ENCODE data around the gene LRMDA.

LRMDA gene

DNA sequence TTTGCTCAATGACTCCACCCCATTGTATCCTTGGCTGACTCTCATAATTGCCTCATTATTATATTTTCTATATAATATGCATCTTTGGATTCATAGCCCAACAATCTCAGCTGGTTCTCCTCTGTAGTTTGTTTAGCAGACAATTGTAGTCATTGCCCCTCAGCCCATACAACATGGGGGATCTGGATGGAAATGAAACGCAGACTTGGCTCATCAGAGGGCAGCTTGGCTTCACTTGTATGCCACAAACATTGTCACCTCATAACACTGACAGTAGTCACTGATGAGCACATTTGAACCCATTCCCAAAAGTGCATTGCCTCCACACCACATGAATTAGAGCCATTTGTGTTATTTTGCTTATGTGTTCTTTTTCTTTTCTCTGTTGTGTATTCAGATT lies 963.8 kb downstream of the LRMDA start:
- Histone ChIP-seq H3K4me1 (ENCODE audit: control insufficient read depth, insufficient read depth, low read length) (peaks cover 6% of the 10 kb centered on the region; the same call in 1 of the 2 replicates), H3K36me3 (ENCODE audit: control insufficient read depth, insufficient read depth, low read length) (no peaks in the 10 kb centered on the region), H3K27me3 (ENCODE audit: control insufficient read depth, insufficient read depth, low read length) (no peaks in the 10 kb centered on the region), H3K9me3 (ENCODE audit: control insufficient read depth, insufficient read depth, low read length) (no peaks in the 10 kb centered on the region), H3K4me3 (ENCODE audit: low read depth, low read length) (no peak overlapping the region), H3K27ac (ENCODE audit: low read depth, low read length) (no peak overlapping the region), H3K9ac (ENCODE audit: low read depth, low read length) (no peak overlapping the region)

GRCh38 chr10:76396134-76396533 lies 964.7 kb downstream of the LRMDA start:
- H3K27ac ChIP-seq (ENCODE audit: low read depth, low read length), result no peak overlapping the region
- no peak overlapping the region for H3K4me3 ChIP-seq (ENCODE audit: low read depth, low read length)
- H3K36me3 ChIP-seq (ENCODE audit: control insufficient read depth, insufficient read depth, low read length), result no peaks in the 10 kb centered on the region

DNA sequence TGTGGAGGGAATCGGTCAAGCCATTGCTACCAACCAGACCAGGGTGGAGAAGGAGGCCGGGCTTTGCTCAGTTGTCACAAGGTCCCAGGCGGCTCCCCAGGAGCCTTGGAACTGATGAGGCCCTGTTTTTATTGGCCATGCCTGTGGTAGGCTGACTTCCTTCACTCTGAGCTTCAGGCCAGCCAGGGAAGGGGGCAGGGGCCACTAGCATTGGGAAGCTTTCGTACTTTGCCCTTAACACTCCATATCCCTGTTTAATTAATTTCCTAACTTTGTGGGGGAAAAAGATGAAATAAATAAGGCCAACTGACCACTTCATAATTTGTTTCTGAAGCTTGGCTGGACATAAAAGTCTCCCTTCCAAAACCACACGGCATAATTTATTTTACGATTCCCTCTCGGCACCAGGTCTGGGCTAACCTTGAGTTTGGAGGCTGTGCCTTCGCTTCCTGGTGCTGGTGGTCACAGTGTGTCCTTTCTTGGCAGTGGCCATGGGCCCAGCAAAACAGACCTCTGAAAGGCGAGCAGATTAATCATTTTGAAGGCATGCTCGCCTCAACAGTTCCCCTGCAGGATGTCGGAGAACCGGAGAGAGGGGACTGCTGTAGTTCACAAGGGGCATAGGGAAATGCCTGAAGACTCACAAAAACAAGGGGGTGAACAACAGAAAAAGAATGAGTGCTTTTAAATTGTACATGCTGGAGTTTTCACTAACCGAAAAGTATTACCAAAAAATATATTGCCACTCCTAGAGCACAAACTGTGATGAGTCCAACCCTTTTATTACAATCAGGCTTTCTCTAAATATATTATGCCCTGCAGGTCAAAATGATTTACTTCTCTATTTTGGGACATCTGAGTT lies 966.0 kb downstream of the LRMDA start:
- Histone ChIP-seq H3K9me3 (ENCODE audit: control insufficient read depth, insufficient read depth, low read length) (no peaks in the 10 kb centered on the region), H3K27me3 (ENCODE audit: control insufficient read depth, insufficient read depth, low read length) (no peaks in the 10 kb centered on the region), H3K4me1 (ENCODE audit: control insufficient read depth, insufficient read depth, low read length) (peaks cover 6% of the 10 kb centered on the region; the same call in 1 of the 2 replicates), H3K36me3 (ENCODE audit: control insufficient read depth, insufficient read depth, low read length) (no peaks in the 10 kb centered on the region), H3K9ac (ENCODE audit: low read depth, low read length) (no peak overlapping the region), H3K27ac (ENCODE audit: low read depth, low read length) (no peak overlapping the region), H3K4me3 (ENCODE audit: low read depth, low read length) (no peak overlapping the region)

More at GRCh38 chr10:76396134-76396533, 964.7 kb downstream of the LRMDA start:
- no peaks in the 10 kb centered on the region for H3K9me3 ChIP-seq (ENCODE audit: control insufficient read depth, insufficient read depth, low read length)
- H3K27me3 ChIP-seq (ENCODE audit: control insufficient read depth, insufficient read depth, low read length), result no peaks in the 10 kb centered on the region
- peaks cover 6% of the 10 kb centered on the region; the same call in 1 of the 2 replicates for H3K4me1 ChIP-seq (ENCODE audit: control insufficient read depth, insufficient read depth, low read length)
- no peak overlapping the region for H3K9ac ChIP-seq (ENCODE audit: low read depth, low read length)

DNA sequence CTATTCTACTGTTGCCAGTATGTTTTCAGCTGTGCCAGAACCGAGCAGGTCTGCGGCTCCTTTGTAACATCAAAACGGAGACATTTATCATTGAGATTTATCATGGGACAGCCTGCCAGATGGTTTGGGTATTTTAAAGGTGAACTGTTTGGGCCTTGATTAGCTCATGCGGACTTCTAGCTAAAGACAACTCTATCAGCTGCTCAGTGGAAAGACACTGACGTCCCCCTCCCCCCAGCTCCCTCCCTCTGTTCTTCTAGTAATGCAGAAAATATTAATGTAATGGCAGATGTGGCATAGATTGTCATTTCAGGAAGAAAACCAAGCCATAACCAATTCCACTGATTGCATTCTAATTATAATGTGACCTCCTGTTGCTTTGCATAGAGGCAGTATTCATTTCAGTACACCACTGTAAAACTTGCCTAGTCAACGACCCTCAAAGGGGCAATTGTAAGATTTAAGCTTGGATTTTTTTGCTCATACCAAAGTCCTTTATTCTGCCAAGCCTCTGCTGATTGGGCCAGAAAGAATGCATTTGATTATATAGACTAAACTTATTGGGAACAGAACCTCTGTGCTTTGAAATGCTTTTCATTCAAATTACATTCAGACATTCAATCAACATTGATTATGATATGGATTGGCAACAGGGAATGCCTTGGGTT lies 966.8 kb downstream of the LRMDA start:
- no peaks in the 10 kb centered on the region for H3K27me3 ChIP-seq (ENCODE audit: control insufficient read depth, insufficient read depth, low read length)
- H3K4me1 ChIP-seq (ENCODE audit: control insufficient read depth, insufficient read depth, low read length), result peaks cover 6% of the 10 kb centered on the region; the same call in 1 of the 2 replicates
- H3K9ac ChIP-seq (ENCODE audit: low read depth, low read length), result no peak overlapping the region
- no peak overlapping the region for H3K27ac ChIP-seq (ENCODE audit: low read depth, low read length)
- no peaks in the 10 kb centered on the region for H3K9me3 ChIP-seq (ENCODE audit: control insufficient read depth, insufficient read depth, low read length)
- no peaks in the 10 kb centered on the region for H3K36me3 ChIP-seq (ENCODE audit: control insufficient read depth, insufficient read depth, low read length)
- H3K4me3 ChIP-seq (ENCODE audit: low read depth, low read length), result no peak overlapping the region

GRCh38 chr10:76399226-76399625 lies 967.8 kb downstream of the LRMDA start:
- no peak overlapping the region for H3K9ac ChIP-seq (ENCODE audit: low read depth, low read length)
- H3K4me1 ChIP-seq (ENCODE audit: control insufficient read depth, insufficient read depth, low read length), result peaks cover 6% of the 10 kb centered on the region; the same call in 1 of the 2 replicates
- H3K36me3 ChIP-seq (ENCODE audit: control insufficient read depth, insufficient read depth, low read length), result no peaks in the 10 kb centered on the region
- H3K9me3 ChIP-seq (ENCODE audit: control insufficient read depth, insufficient read depth, low read length), result no peaks in the 10 kb centered on the region
- H3K27me3 ChIP-seq (ENCODE audit: control insufficient read depth, insufficient read depth, low read length), result no peaks in the 10 kb centered on the region
- no peak overlapping the region for H3K27ac ChIP-seq (ENCODE audit: low read depth, low read length)
- H3K4me3 ChIP-seq (ENCODE audit: low read depth, low read length), result no peak overlapping the region

DNA sequence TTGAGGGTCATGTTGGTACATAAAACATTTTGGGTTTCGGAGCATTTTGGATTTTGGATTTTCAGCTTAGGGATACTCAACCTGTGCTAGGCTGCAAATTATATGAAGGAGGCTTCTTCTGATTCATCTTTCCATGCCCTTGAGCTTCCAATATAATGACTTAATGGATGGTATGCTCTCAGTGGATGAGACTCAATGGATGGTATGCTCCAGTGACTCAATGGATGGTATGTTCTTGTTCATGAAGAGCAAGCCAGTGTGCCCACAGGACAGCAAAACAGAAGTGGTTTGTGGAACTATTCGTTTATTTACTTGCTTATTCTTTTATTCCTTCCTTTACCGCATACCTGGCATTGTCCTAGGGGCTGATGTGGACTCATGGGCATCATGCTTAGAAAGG lies 969.6 kb downstream of the LRMDA start:
- H3K27ac ChIP-seq (ENCODE audit: low read depth, low read length), result no peak overlapping the region
- H3K9ac ChIP-seq (ENCODE audit: low read depth, low read length), result no peak overlapping the region
- H3K27me3 ChIP-seq (ENCODE audit: control insufficient read depth, insufficient read depth, low read length), result no peaks in the 10 kb centered on the region
- peaks cover 6% of the 10 kb centered on the region; the same call in 1 of the 2 replicates for H3K4me1 ChIP-seq (ENCODE audit: control insufficient read depth, insufficient read depth, low read length)
- H3K36me3 ChIP-seq (ENCODE audit: control insufficient read depth, insufficient read depth, low read length), result no peaks in the 10 kb centered on the region
- no peak overlapping the region for H3K4me3 ChIP-seq (ENCODE audit: low read depth, low read length)
- H3K9me3 ChIP-seq (ENCODE audit: control insufficient read depth, insufficient read depth, low read length), result no peaks in the 10 kb centered on the region

GRCh38 chr10:76403912-76404311 lies 972.5 kb downstream of the LRMDA start:
- Histone ChIP-seq H3K27me3 (ENCODE audit: control insufficient read depth, insufficient read depth, low read length) (no peaks in the 10 kb centered on the region), H3K9me3 (ENCODE audit: control insufficient read depth, insufficient read depth, low read length) (no peaks in the 10 kb centered on the region), H3K36me3 (ENCODE audit: control insufficient read depth, insufficient read depth, low read length) (no peaks in the 10 kb centered on the region), H3K9ac (ENCODE audit: low read depth, low read length) (no peak overlapping the region), H3K27ac (ENCODE audit: low read depth, low read length) (no peak overlapping the region), H3K4me3 (ENCODE audit: low read depth, low read length) (no peak overlapping the region), H3K4me1 (ENCODE audit: control insufficient read depth, insufficient read depth, low read length) (no peaks in the 10 kb centered on the region)

DNA sequence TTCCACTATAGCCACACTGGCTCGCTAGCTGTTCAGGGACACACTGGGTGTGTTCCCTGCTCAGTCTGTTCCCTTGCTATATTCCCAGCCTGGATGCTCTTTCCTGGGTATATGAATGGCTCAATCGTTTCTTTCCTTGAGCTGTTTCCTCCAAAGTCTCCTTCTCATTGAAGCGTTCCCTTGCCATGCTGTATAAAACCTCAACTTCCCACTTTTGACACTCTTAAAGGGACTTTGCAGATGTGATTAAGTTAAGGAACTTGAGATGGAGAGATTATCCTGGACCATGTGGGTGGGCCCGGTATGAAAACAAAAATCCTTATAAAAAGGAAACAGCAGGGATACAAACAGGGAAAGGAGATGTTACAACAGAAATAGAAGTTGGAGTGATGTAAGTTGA lies 973.1 kb downstream of the LRMDA start:
- no peaks in the 10 kb centered on the region for H3K27me3 ChIP-seq (ENCODE audit: control insufficient read depth, insufficient read depth, low read length)
- no peaks in the 10 kb centered on the region for H3K36me3 ChIP-seq (ENCODE audit: control insufficient read depth, insufficient read depth, low read length)
- no peak overlapping the region for H3K27ac ChIP-seq (ENCODE audit: low read depth, low read length)
- H3K9ac ChIP-seq (ENCODE audit: low read depth, low read length), result no peak overlapping the region
- H3K9me3 ChIP-seq (ENCODE audit: control insufficient read depth, insufficient read depth, low read length), result no peaks in the 10 kb centered on the region
- no peaks in the 10 kb centered on the region for H3K4me1 ChIP-seq (ENCODE audit: control insufficient read depth, insufficient read depth, low read length)
- no peak overlapping the region for H3K4me3 ChIP-seq (ENCODE audit: low read depth, low read length)

DNA sequence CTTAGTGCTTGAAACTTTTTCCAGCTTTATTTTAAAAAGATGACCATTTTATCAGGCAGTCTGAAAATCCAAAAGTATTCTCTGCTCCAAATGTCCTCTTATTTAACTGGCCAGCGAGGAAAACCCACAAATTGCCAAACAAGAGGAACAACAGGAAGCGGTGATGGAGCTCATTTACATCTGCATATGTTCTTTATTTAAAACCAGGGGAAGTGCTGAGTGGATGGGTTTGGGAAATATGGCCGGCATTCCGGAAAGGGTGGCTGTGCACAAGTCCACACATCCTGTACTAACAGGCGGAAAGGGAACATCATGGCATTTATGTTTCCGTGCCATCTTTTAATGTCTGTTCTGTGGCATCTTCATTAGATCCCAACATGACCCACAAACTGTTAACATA lies 974.5 kb downstream of the LRMDA start:
- no peak overlapping the region for H3K9ac ChIP-seq (ENCODE audit: low read depth, low read length)
- no peaks in the 10 kb centered on the region for H3K27me3 ChIP-seq (ENCODE audit: control insufficient read depth, insufficient read depth, low read length)
- H3K27ac ChIP-seq (ENCODE audit: low read depth, low read length), result no peak overlapping the region
- no peaks in the 10 kb centered on the region for H3K9me3 ChIP-seq (ENCODE audit: control insufficient read depth, insufficient read depth, low read length)
- H3K4me3 ChIP-seq (ENCODE audit: low read depth, low read length), result no peak overlapping the region
- no peaks in the 10 kb centered on the region for H3K36me3 ChIP-seq (ENCODE audit: control insufficient read depth, insufficient read depth, low read length)
- no peaks in the 10 kb centered on the region for H3K4me1 ChIP-seq (ENCODE audit: control insufficient read depth, insufficient read depth, low read length)

- Histone ChIP-seq H3K4me3 (ENCODE audit: low read depth, low read length) (no peak overlapping the region), H3K36me3 (ENCODE audit: control insufficient read depth, insufficient read depth, low read length) (no peaks in the 10 kb centered on the region), H3K9me3 (ENCODE audit: control insufficient read depth, insufficient read depth, low read length) (no peaks in the 10 kb centered on the region), H3K27ac (ENCODE audit: low read depth, low read length) (no peak overlapping the region), H3K9ac (ENCODE audit: low read depth, low read length) (no peak overlapping the region), H3K27me3 (ENCODE audit: control insufficient read depth, insufficient read depth, low read length) (no peaks in the 10 kb centered on the region), H3K4me1 (ENCODE audit: control insufficient read depth, insufficient read depth, low read length) (no peaks in the 10 kb centered on the region)
These were observed 977.2 kb downstream of the LRMDA start for GRCh38 chr10:76408646-76409045.

Data from HUES48 (cell line).